MV-4-11 (cell line): ENCODE results near the gene PARP16.
A peak's percentile ranks its signal among the peaks of the same experiment; 100 is the strongest.

ENCODE experiments used
- DNase-seq: peaks from one replicate; lab custom pipeline; 2025; lab: John Stamatoyannopoulos, UW

PARP16 gene

GRCh38 chr15:65286704-65287519 is at the start of gene PARP16:
TSS of gene PARP16 (minus strand) at chr15:65286883. CDS start at chr15:65286426, 457 bp downstream.
- peak; percentile 73 for DNase-seq

- no peak for DNase-seq
These were observed 48.8 kb upstream of the PARP16 start for GRCh38 chr15:65335278-65336055.

- no peak for DNase-seq
These were observed 48.0 kb upstream of the PARP16 start for GRCh38 chr15:65334586-65335231.

GRCh38 chr15:65333856-65334255 is 47.2 kb upstream of the PARP16 start:
- no peak for DNase-seq

GRCh38 chr15:65333148-65333820 is 46.6 kb upstream of the PARP16 start:
- DNase-seq = no peak

- DNase-seq = no peak
These were observed 45.9 kb upstream of the PARP16 start for GRCh38 chr15:65332391-65333147.

- no peak for DNase-seq
These were observed 45.1 kb upstream of the PARP16 start for GRCh38 chr15:65331811-65332210.

- no peak for DNase-seq
These were observed 44.4 kb upstream of the PARP16 start for GRCh38 chr15:65330934-65331645.

GRCh38 chr15:65329984-65330735 is 43.5 kb upstream of the PARP16 start:
- DNase-seq = no peak

- DNase-seq = no peak
These were observed 42.8 kb upstream of the PARP16 start for GRCh38 chr15:65329288-65329983.

- DNase-seq = no peak
These were observed 42.0 kb upstream of the PARP16 start for GRCh38 chr15:65328506-65329287.

- no peak for DNase-seq
These were observed 41.1 kb upstream of the PARP16 start for GRCh38 chr15:65327651-65328393.

- DNase-seq = no peak
These were observed 40.1 kb upstream of the PARP16 start for GRCh38 chr15:65326818-65327217.

GRCh38 chr15:65326117-65326526 is 39.4 kb upstream of the PARP16 start:
- no peak for DNase-seq

GRCh38 chr15:65323071-65323511 is 36.4 kb upstream of the PARP16 start:
- DNase-seq = no peak

- DNase-seq = peak; percentile 73
These were observed 32.2 kb upstream of the PARP16 start for GRCh38 chr15:65318870-65319356.

- no peak for DNase-seq
These were observed 25.8 kb upstream of the PARP16 start for GRCh38 chr15:65312400-65312916.
